ENCODE results near the gene HNRNPA1L2. TPM values are rescaled to one million over a fixed set of nuclear protein-coding genes. Genes with fewer than 3 reads are reported as not detected.
"Not testable (repeated sequence)": the region's sequence is repeated elsewhere in the genome, so short reads cannot be mapped to it uniquely, and the experiment has no call there.

The HNRNPA1L2 gene
- total and polyA plus RNA-seq, 2 of the 8 experiments (the other 6 are each of a cell fraction or from before 2014, with no cell fraction given) = 3.7 to 8.9 TPM

- H2AFZ ChIP-seq (ENCODE audit: low read length); H2BK20ac ChIP-seq (ENCODE audit: low read length); H3K79me2 ChIP-seq (ENCODE audit: control insufficient read depth in 1 of 2, insufficient read depth in 2 of 2, low read length in 2 of 2); H2BK5ac ChIP-seq (ENCODE audit: low read depth, low read length); H4K8ac ChIP-seq (ENCODE audit: extremely low read depth, insufficient read depth, low read length); H2AK5ac ChIP-seq (ENCODE audit: low read depth, low read length); H2BK12ac ChIP-seq (ENCODE audit: low read depth, low read length); H3K4ac ChIP-seq (replicated peaks; ENCODE audit: insufficient read length, low read depth, low read length); H4K20me1 ChIP-seq (replicated peaks in 1 of 2; ENCODE audit: control insufficient read depth in 1 of 2, insufficient read depth in 2 of 2, low read length in 2 of 2); H2BK120ac ChIP-seq (replicated peaks; ENCODE audit: low read depth, low read length); H3K14ac ChIP-seq (ENCODE audit: insufficient read length); H3K4me2 ChIP-seq (ENCODE audit: insufficient read depth in 1 of 2, low read depth in 2 of 2, low read length in 2 of 2); H3K27ac ChIP-seq (ENCODE audit: low read depth, low read length); H3K79me1 ChIP-seq (ENCODE audit: low read depth, low read length); H3K23me2 ChIP-seq (ENCODE audit: low read depth, low read length); H3K23ac ChIP-seq (ENCODE audit: insufficient read length); DNase-seq (ENCODE audit: low read depth in 1 of 2, low spot score in 2 of 2); H3K56ac ChIP-seq (replicated peaks; ENCODE audit: insufficient read length, low read depth, low read length); H3K36me3 ChIP-seq (ENCODE audit: control insufficient read depth in 2 of 4, insufficient read depth in 4 of 4, low read length in 3 of 4); H4K91ac ChIP-seq (replicated peaks; ENCODE audit: insufficient read length, low read length); H3K9me3 ChIP-seq (ENCODE audit: insufficient read depth in 2 of 2, low read depth in 1 of 2, low read length in 1 of 2); H2BK15ac ChIP-seq (ENCODE audit: low read length); H3K4me3 ChIP-seq (ENCODE audit: extremely low read depth in 1 of 4, insufficient read depth in 2 of 4, low read depth in 3 of 4, low read length in 4 of 4); H3K4me1 ChIP-seq (replicated peaks in 1 of 4; ENCODE audit: control insufficient read depth in 3 of 4, insufficient read depth in 4 of 4, low read length in 3 of 4); H3K9ac ChIP-seq (replicated peaks in 1 of 4; ENCODE audit: extremely low read depth in 1 of 4, low read depth in 3 of 4, low read length in 3 of 4); H3K27me3 ChIP-seq (replicated peaks in 1 of 4; ENCODE audit: control insufficient read depth in 3 of 4, extremely low read depth in 1 of 4, insufficient read depth in 3 of 4, low read length in 3 of 4); H3K18ac ChIP-seq (ENCODE audit: extremely low read depth, low read length); H4K5ac ChIP-seq (ENCODE audit: insufficient read length, low read depth, low read length); FAIRE-seq: not testable (repeated sequence)
- ChIA-PET CTCF (ENCODE audit: partially characterized antibody) (interaction anchor here (0.8 to 4.2 kb wide), 8 partner anchors 37 to 591 kb away, joined by 3 to 22 read pairs (median 5); partner anchors contain the start of genes PCDH8 and SUGT1), POLR2A (ENCODE audit: partially characterized antibody) (interaction anchor here (1.9 kb wide), 1 partner anchor 42 kb away, joined by 8 read pairs; the partner anchor contains the start of gene SUGT1)
- 96% methylated on average over 5 of the region's 5 CpGs; no CpG with 5 or more reads in 1 of the 2 experiments for WGBS, 2 experiments (ENCODE audit: extremely low coverage in 1 of 2, insufficient coverage in 1 of 2, insufficient read length in 1 of 2, insufficient replicate concordance in 2 of 2, low coverage in 1 of 2, low lambda C conversion rate in 2 of 2, missing lambda C conversion rate in 1 of 2)
Measured at GRCh38 chr13:52610158-52610557, 32.1 kb upstream of the HNRNPA1L2 start.

All from H1 (cell line).